NT2/D1 (cell line): ENCODE results near the gene CT55.
"Not testable (repeated sequence)": the region's sequence is repeated elsewhere in the genome, so short reads cannot be mapped to it uniquely, and the experiment has no call there.

ENCODE experiments used
- DNase-seq: peaks from one replicate; pipeline ENCODE4 v3.0.0-alpha.2; 2011; ENCODE audit warnings: low read depth, low spot score
- H3K27me3 ChIP-seq: 2 replicates; pipeline ENCODE4 v1.6.0; 2011; ENCODE audit warnings: mild to moderate bottlenecking; ENCODE audit not compliant: insufficient read length, insufficient read depth
- H3K36me3 ChIP-seq: 2 replicates; pipeline ENCODE4 v1.6.1; 2011; ENCODE audit warnings: mild to moderate bottlenecking, low read length, mixed read lengths; ENCODE audit not compliant: insufficient read depth, insufficient read length
- H3K4me1 ChIP-seq: 2 replicates; pipeline ENCODE4 v1.5.1; 2011; ENCODE audit not compliant: insufficient read depth, insufficient read length
- H3K4me3 ChIP-seq: 2 replicates; pipeline ENCODE4 v1.5.1; 2011; ENCODE audit warnings: low read depth; ENCODE audit not compliant: insufficient read length
- H3K9ac ChIP-seq: 2 replicates; pipeline ENCODE4 v1.6.0; 2011; ENCODE audit warnings: low read depth; ENCODE audit not compliant: insufficient read length
- H3K9me3 ChIP-seq: 2 replicates; pipeline ENCODE4 v1.5.1; 2011; ENCODE audit warnings: mild to moderate bottlenecking, low read length; ENCODE audit not compliant: insufficient read depth
- SUZ12 ChIP-seq: IDR thresholded peaks from 2 replicates; pipeline ENCODE4 v1.6.1; 2011; ENCODE audit not compliant: insufficient read length, insufficient read depth; ENCODE audit errors: extremely low read depth
- YY1 ChIP-seq: IDR thresholded peaks from 2 replicates; pipeline ENCODE4 v1.6.1; 2011; ENCODE audit not compliant: insufficient read length, insufficient read depth
- ZNF274 ChIP-seq: IDR thresholded peaks from 2 replicates; pipeline ENCODE4 v1.6.1; 2011; ENCODE audit warnings: mild to moderate bottlenecking, low read depth, low read length

CT55 gene, protein sequence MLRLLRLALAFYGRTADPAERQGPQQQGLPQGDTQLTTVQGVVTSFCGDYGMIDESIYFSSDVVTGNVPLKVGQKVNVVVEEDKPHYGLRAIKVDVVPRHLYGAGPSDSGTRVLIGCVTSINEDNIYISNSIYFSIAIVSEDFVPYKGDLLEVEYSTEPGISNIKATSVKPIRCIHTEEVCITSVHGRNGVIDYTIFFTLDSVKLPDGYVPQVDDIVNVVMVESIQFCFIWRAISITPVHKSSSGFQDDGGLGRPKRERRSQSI

DNA sequence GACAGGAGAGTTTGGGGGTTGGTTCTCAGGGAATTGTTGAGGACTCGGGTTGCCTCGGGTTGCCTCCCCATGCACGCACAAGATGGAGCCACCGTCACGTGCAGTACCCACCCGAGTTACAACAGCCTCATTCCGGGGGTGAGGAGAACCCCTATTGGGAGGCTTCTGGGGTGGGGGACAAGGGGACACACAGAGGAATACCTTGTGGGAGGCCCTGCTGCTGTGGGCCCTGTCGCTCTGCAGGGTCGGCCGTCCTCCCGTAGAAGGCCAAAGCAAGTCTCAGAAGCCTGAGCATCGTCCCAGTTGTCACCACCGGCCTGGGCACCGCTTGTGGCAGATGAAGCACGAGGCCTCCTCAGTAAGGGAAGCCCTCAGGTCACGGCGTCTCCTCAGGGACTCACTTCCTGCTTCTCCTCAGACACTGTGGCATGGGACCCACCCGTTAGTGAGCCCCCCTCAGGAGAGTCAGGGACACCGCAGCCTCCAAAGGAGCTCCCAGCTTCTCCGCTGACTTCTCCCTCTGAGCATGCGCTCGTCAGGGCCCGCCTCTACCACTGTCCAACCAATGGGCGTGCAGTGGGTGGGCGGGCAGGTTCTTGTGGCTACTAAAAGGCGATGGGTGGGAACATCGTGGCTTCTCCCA is at the start of gene CT55:
Gene CT55 (minus strand): TSS at position 522 of the 643 bp plus-strand sequence. CDS start 227 bp downstream, at position 295.
- H3K27me3 ChIP-seq = no peaks in the 10 kb centered on the region
- DNase-seq = no peak
- no peak within 1 kb of the TSS for H3K4me3 ChIP-seq
- no peak within 1 kb of the TSS for H3K9ac ChIP-seq
- no peak for TF ChIP-seq ZNF274
- no peak for TF ChIP-seq SUZ12
- TF ChIP-seq YY1 = no peak
- no peaks in the 10 kb centered on the region for H3K4me1 ChIP-seq
- no peaks in the 10 kb centered on the region for H3K36me3 ChIP-seq
- no peaks in the 10 kb centered on the region for H3K9me3 ChIP-seq

DNA sequence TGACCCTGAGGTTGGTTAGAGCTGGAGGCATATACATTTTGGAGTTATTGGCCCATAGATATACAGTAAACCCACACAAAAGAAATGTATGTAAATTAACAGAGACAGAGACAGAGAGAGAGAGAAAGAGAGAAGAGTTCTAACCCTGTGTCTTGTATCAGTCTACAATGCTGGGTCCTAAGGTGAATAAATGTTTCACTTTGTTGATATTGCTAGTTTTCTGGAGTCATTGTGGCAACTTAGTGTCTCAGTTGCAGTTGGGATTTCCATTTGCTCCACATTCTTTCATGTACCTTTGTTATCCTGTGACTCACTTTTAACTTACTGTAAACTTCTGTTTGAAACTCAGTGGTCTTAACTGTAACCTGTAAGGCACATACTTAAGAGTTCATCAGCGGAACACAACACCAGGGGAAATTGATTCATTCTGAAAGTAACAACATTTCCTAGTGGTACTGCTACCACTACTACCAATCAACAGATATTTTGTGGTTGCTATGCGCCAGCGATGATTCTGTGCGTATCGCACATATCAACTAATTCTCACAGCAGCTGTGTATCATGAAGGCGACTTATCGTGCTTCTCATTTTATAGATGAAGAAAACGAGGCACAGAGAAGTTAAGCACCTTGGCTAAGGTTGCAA is 42.1 kb upstream of the CT55 start:
- no peak overlapping the region for H3K4me3 ChIP-seq
- H3K4me1 ChIP-seq = no peaks in the 10 kb centered on the region
- H3K27me3 ChIP-seq = no peaks in the 10 kb centered on the region
- no peak for TF ChIP-seq SUZ12
- no peak for TF ChIP-seq ZNF274
- no peak for TF ChIP-seq YY1
- H3K36me3 ChIP-seq = no peaks in the 10 kb centered on the region
- no peaks in the 10 kb centered on the region for H3K9me3 ChIP-seq
- DNase-seq = no peak
- H3K9ac ChIP-seq = no peak overlapping the region

DNA sequence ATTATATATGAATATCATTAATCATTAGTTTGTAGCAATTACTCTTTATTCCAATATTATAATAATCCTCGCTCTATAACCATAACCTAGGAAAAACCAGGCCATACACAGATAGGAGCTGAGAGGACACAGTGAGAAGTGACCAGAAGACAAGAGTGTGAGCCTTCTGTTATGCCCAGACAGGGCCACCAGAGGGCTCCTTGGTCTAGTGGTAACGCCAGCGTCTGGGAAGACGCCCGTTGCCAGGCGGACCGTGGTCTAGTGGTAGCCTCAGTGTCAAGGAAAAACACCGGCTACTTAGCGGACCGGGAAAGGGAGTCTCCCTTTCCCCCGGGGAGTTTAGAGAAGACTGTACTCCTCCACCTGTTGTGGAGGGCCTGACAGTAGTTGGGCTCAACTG is 35.2 kb upstream of the CT55 start:
- not testable (repeated sequence) for H3K27me3 ChIP-seq, H3K4me3 ChIP-seq, H3K9ac ChIP-seq, H3K36me3 ChIP-seq, H3K9me3 ChIP-seq, DNase-seq, H3K4me1 ChIP-seq

DNA sequence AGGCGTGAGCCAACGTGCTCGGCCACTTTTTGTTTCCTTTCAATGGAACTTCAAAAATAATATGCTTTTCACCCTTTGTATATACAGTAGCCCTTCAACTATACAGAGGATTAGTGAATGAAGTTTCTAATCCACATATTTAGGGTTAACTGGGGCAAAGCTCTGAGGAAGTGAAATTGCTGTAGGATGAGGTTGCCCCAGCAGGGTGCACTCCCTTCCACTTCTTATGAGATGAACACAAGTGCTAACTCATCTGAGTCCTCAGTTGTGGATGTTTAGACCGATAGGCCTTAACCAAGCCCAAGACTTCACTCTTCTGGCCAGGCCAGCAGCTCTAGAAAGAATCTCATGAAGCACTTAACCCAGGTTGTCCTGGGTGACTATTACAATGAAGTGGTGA is 29.1 kb upstream of the CT55 start:
- no peak overlapping the region for H3K4me3 ChIP-seq
- no peak overlapping the region for H3K9ac ChIP-seq
- TF ChIP-seq YY1 = no peak
- no peak for TF ChIP-seq ZNF274
- TF ChIP-seq SUZ12 = no peak
- no peaks in the 10 kb centered on the region for H3K9me3 ChIP-seq
- H3K4me1 ChIP-seq = no peaks in the 10 kb centered on the region
- H3K36me3 ChIP-seq = no peaks in the 10 kb centered on the region
- no peaks in the 10 kb centered on the region for H3K27me3 ChIP-seq
- no peak for DNase-seq

DNA sequence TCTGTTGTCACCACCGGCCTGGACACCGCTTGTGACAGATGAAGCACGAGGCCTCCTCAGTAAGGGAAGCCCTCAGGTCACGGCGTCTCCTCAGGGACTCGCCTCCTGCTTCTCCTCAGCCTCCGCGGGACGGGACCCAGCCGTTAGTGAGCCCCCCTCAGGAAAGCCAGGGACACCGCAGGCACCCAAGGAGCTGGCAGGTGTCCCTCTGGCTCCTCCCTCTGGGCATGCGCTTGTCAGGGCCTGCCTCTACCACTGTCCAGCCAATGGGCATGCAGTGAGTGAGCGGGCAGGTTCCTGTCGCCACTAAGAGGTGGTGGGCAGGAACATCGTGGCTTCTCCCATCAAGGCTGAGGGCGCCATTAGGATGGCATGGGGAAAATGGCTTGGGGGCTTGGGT is 23.5 kb upstream of the CT55 start:
- no peak overlapping the region for H3K4me3 ChIP-seq
- no peak for DNase-seq
- H3K27me3 ChIP-seq = no peaks in the 10 kb centered on the region

DNA sequence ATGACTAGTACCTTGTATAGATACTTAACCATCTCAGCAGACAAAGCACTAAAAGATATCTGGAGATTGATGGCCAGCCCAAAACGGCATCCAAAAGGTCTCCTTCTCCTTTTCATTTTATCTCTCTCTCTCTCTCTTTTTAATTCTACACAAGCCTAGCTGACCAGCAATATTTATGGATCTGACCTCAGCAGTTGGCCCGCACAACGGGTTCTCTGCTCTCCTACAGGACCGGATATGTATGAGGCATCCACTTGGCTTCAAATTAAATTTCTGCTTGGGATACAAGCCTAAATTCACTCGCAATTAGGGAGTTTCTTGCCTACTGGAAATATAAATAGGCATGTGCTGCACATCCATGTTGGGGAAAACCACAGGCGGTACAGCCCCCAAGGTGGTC is 22.5 kb upstream of the CT55 start:
- Histone ChIP-seq H3K4me1 (no peaks in the 10 kb centered on the region), H3K4me3 (no peak overlapping the region), H3K9ac (no peak overlapping the region), H3K27me3 (no peaks in the 10 kb centered on the region), H3K36me3 (no peaks in the 10 kb centered on the region), H3K9me3 (no peaks in the 10 kb centered on the region)
- DNase-seq = no peak
- TF ChIP-seq SUZ12 (no peak), YY1 (no peak), ZNF274 (no peak)

More for the DNA sequence above, 23.5 kb upstream of the CT55 start:
- no peaks in the 10 kb centered on the region for H3K36me3 ChIP-seq
- TF ChIP-seq ZNF274 = no peak
- TF ChIP-seq SUZ12 = no peak
- no peak for TF ChIP-seq YY1
- H3K9me3 ChIP-seq = no peaks in the 10 kb centered on the region
- no peak overlapping the region for H3K9ac ChIP-seq
- no peaks in the 10 kb centered on the region for H3K4me1 ChIP-seq

DNA sequence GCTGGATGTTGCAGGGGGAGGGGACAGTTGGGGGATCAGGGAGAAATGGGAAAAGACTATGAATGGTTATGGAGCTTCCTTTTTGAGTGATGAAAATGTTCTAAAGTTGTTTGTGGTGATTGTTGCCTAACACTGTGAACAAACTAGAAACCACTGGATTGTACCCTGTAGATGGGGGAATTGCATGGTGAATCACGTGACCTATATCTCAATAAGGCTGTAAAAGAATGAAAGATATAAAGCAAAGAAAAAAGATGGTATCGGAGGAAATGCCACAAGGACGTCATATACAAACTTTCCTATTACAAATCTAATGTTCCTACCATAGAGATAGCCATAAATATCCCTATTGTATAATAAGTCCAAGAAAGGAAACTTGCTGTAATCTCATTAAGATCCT is 20.6 kb upstream of the CT55 start:
- Histone ChIP-seq H3K9me3 (no peaks in the 10 kb centered on the region), H3K4me1 (no peaks in the 10 kb centered on the region), H3K36me3 (no peaks in the 10 kb centered on the region), H3K4me3 (no peak overlapping the region), H3K9ac (no peak overlapping the region), H3K27me3 (no peaks in the 10 kb centered on the region)
- TF ChIP-seq SUZ12 (no peak), ZNF274 (no peak), YY1 (no peak)
- DNase-seq = no peak
